Measurements from ENCODE around the gene COL11A2.

Gene COL11A2

GRCh38 chr6:33168284-33168601 is 24.0 kb downstream of the COL11A2 start:
- TF ChIP-seq ESRRG (CRISPR knock-in tag; IDR thresholded peaks at IDR 0.05) (no peak), ZFP3 (CRISPR knock-in tag; IDR thresholded peaks at IDR 0.05) (no peak), TOX (CRISPR knock-in tag; IDR thresholded peaks at IDR 0.05; ENCODE audit: borderline replicate concordance) (no peak), ZNF70 (CRISPR knock-in tag; IDR thresholded peaks at IDR 0.05) (no peak), PPARA (CRISPR knock-in tag; IDR thresholded peaks at IDR 0.05; ENCODE audit: borderline replicate concordance) (no peak), RARB (CRISPR knock-in tag; IDR thresholded peaks at IDR 0.05) (no peak), GLIS3 (CRISPR knock-in tag; IDR thresholded peaks at IDR 0.05) (no peak), ZFP30 (CRISPR knock-in tag; IDR thresholded peaks at IDR 0.05) (no peak), ARNTL (CRISPR knock-in tag; IDR thresholded peaks at IDR 0.05; ENCODE audit: borderline replicate concordance, low read depth) (no peak), OSR1 (CRISPR knock-in tag; IDR thresholded peaks at IDR 0.05) (no peak), TCF4 (CRISPR knock-in tag; IDR thresholded peaks at IDR 0.05; ENCODE audit: borderline replicate concordance) (no peak), ZNF8 (CRISPR knock-in tag; IDR thresholded peaks at IDR 0.05) (no peak), ISL1 (CRISPR knock-in tag; IDR thresholded peaks at IDR 0.05) (no peak), POU6F1 (CRISPR knock-in tag; IDR thresholded peaks at IDR 0.05; ENCODE audit: borderline replicate concordance, low read depth) (no peak), ZC3H10 (CRISPR knock-in tag; IDR thresholded peaks at IDR 0.05) (no peak), ZNF565 (CRISPR knock-in tag; conservative IDR thresholded peaks at IDR 0.05; ENCODE audit: low read depth) (no peak), PATZ1 (CRISPR knock-in tag; IDR thresholded peaks at IDR 0.05; ENCODE audit: borderline replicate concordance) (no peak), SNAI2 (CRISPR knock-in tag; IDR thresholded peaks at IDR 0.05) (no peak)
- TF ChIP-seq, protein P1, sequence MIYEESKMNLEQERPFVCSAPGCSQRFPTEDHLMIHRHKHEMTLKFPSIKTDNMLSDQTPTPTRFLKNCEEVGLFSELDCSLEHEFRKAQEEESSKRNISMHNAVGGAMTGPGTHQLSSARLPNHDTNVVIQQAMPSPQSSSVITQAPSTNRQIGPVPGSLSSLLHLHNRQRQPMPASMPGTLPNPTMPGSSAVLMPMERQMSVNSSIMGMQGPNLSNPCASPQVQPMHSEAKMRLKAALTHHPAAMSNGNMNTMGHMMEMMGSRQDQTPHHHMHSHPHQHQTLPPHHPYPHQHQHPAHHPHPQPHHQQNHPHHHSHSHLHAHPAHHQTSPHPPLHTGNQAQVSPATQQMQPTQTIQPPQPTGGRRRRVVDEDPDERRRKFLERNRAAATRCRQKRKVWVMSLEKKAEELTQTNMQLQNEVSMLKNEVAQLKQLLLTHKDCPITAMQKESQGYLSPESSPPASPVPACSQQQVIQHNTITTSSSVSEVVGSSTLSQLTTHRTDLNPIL (CRISPR knock-in tag; IDR thresholded peaks at IDR 0.05; ENCODE audit: low read depth) = no peak
- TF ChIP-seq, protein P2, sequence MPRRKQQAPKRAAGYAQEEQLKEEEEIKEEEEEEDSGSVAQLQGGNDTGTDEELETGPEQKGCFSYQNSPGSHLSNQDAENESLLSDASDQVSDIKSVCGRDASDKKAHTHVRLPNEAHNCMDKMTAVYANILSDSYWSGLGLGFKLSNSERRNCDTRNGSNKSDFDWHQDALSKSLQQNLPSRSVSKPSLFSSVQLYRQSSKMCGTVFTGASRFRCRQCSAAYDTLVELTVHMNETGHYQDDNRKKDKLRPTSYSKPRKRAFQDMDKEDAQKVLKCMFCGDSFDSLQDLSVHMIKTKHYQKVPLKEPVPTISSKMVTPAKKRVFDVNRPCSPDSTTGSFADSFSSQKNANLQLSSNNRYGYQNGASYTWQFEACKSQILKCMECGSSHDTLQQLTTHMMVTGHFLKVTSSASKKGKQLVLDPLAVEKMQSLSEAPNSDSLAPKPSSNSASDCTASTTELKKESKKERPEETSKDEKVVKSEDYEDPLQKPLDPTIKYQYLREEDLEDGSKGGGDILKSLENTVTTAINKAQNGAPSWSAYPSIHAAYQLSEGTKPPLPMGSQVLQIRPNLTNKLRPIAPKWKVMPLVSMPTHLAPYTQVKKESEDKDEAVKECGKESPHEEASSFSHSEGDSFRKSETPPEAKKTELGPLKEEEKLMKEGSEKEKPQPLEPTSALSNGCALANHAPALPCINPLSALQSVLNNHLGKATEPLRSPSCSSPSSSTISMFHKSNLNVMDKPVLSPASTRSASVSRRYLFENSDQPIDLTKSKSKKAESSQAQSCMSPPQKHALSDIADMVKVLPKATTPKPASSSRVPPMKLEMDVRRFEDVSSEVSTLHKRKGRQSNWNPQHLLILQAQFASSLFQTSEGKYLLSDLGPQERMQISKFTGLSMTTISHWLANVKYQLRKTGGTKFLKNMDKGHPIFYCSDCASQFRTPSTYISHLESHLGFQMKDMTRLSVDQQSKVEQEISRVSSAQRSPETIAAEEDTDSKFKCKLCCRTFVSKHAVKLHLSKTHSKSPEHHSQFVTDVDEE (CRISPR knock-in tag; IDR thresholded peaks at IDR 0.05) = no peak
- ATAC-seq = no peak

GRCh38 chr6:33167374-33168283 is 24.6 kb downstream of the COL11A2 start:
- no peak for ATAC-seq
- no peak for TF ChIP-seq ZFP30 (CRISPR knock-in tag; IDR thresholded peaks at IDR 0.05)
- TF ChIP-seq, protein P1 (CRISPR knock-in tag; IDR thresholded peaks at IDR 0.05; ENCODE audit: low read depth) = no peak

DNA sequence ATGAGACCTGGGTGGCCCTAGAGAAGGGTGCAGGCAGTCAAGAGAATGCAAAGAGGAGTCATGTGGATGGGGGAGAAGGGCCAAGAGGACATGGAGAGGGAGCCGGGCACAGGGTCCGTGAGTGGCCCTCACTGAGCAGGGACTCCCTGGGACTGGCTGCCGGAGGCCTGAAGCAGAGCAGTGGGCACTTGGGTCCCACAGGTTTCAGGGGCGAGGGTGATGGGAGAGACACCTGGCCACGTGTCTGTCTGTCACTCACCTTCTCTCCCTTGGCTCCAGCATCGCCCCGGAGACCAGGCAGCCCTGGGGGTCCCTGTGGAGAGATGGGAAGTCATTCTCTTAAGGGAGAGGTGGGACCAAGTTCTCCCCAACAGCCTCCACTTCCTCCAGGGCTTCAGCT is 25.5 kb downstream of the COL11A2 start:
- no peak for ATAC-seq
- no peak for TF ChIP-seq ZFP3 (CRISPR knock-in tag; IDR thresholded peaks at IDR 0.05)
- TF ChIP-seq PPARA (CRISPR knock-in tag; IDR thresholded peaks at IDR 0.05; ENCODE audit: borderline replicate concordance) = no peak
- TF ChIP-seq, protein P2 (CRISPR knock-in tag; IDR thresholded peaks at IDR 0.05) = no peak
- no peak for TF ChIP-seq POU6F1 (CRISPR knock-in tag; IDR thresholded peaks at IDR 0.05; ENCODE audit: borderline replicate concordance, low read depth)
- no peak for TF ChIP-seq BACH2 (CRISPR knock-in tag; IDR thresholded peaks at IDR 0.05; ENCODE audit: borderline replicate concordance)
- TF ChIP-seq PATZ1 (CRISPR knock-in tag; IDR thresholded peaks at IDR 0.05; ENCODE audit: borderline replicate concordance) = no peak
- no peak for TF ChIP-seq GLIS3 (CRISPR knock-in tag; IDR thresholded peaks at IDR 0.05)

All from SK-N-SH treated with all-trans-retinoic acid at 6 μM for 48 hours (cell line).